Measurements from ENCODE around the gene NPAS3. TPM values are rescaled to one million over a fixed set of nuclear protein-coding genes. Genes with fewer than 3 reads are reported as not detected.

NPAS3 gene
- total RNA-seq, 1 experiment from 2014 or later = not detected

DNA sequence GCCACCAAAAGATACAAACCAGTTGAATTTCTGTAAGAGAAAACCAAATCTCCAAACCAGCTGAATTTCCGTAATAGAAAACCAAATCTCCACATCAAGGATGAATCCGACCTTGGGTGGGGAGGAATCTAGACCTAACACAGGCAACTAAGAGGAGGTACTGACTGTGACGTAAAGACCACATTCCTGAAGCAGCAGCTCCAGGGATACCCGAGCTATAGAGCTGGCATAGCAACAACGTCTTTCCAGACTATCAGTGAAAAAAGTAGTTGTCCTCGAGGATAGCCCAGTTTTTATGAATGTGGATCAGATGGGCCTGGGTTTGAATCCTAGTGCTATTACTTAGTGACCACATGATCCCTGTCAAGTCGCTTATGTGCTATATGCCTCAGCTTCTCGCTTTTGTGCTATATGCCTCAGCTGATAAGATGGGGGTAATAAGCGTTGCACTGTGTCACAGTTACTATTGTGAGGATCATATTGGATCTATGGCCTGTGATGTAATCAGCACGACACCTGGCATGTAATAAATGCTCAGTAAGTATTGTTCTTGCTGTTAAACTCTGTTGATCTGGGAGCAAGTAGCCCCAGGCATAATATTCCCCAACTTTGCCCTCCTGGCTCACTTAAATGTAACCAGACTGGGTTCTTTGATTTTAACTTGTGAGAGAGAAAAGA lies 898.4 kb downstream of the NPAS3 start:
- no peak for TF ChIP-seq EZH2 (IDR thresholded peaks at IDR 0.05; ENCODE audit: low read depth)
- TF ChIP-seq CTCF (conservative IDR thresholded peaks at IDR 0.05) = no peak
- H3F3A ChIP-seq (ENCODE audit: insufficient read depth, low read depth) = no peaks in the 10 kb centered on the region
- no peaks in the 10 kb centered on the region for H3K36me3 ChIP-seq (ENCODE audit: low read depth)
- peaks cover 19% of the 10 kb centered on the region for H3K4me1 ChIP-seq (replicated peaks; ENCODE audit: insufficient read depth)
- BruUV-seq (replicated peaks) = no TSS peak
- H3K27ac ChIP-seq = no peak overlapping the region
- no peaks in the 10 kb centered on the region for H3K27me3 ChIP-seq (ENCODE audit: insufficient read depth, low read depth)
- no peaks in the 10 kb centered on the region for H3K9me2 ChIP-seq (ENCODE audit: insufficient read depth)
- ChIA-PET POLR2A (ENCODE audit: unreplicated experiment) (interaction anchor here (0.5 kb wide), 1 partner anchor 385 kb away, joined by 5 read pairs; no protein-coding TSS in a partner anchor), CTCF (no interaction called here)
- intact Hi-C loops (cut with micrococcal nuclease; ENCODE audit: unreplicated experiment) = no loop called here
- no peaks in the 10 kb centered on the region for H3K79me2 ChIP-seq (ENCODE audit: low read depth)
- DNase-seq = no peak
- no peaks in the 10 kb centered on the region for H3K9me3 ChIP-seq (ENCODE audit: insufficient read depth, low read depth)
- H3K4me3 ChIP-seq = no peak overlapping the region
- no peak overlapping the region for H2AFZ ChIP-seq
- 0 out of 2 replicates have a peak overlapping the region, but pooled peaks have one; percentile 28 for H3K4me2 ChIP-seq
- no peaks in the 10 kb centered on the region for H4K20me1 ChIP-seq (ENCODE audit: insufficient read depth)

GRCh38 chr14:33837943-33838683 lies 899.4 kb downstream of the NPAS3 start:
- Histone ChIP-seq H3K27ac (no peak overlapping the region), H3K36me3 (ENCODE audit: low read depth) (no peaks in the 10 kb centered on the region), H4K20me1 (ENCODE audit: insufficient read depth) (no peaks in the 10 kb centered on the region), H3K79me2 (ENCODE audit: low read depth) (no peaks in the 10 kb centered on the region), H3K4me1 (replicated peaks; ENCODE audit: insufficient read depth) (peaks cover 30% of the 10 kb centered on the region), H3K9me3 (ENCODE audit: insufficient read depth, low read depth) (no peaks in the 10 kb centered on the region), H3K4me3 (no peak overlapping the region), H3K9me2 (ENCODE audit: insufficient read depth) (no peaks in the 10 kb centered on the region), H3K4me2 (no peak overlapping the region), H2AFZ (no peak overlapping the region), H3K27me3 (ENCODE audit: insufficient read depth, low read depth) (no peaks in the 10 kb centered on the region), H3F3A (ENCODE audit: insufficient read depth, low read depth) (no peaks in the 10 kb centered on the region; the same call in 1 of the 2 replicates)
- POLR2A ChIA-PET (ENCODE audit: unreplicated experiment) = no interaction called here
- intact Hi-C loops (cut with micrococcal nuclease; ENCODE audit: unreplicated experiment) = no loop called here
- no peak for DNase-seq
- BruUV-seq (replicated peaks) = no TSS peak
- CTCF ChIA-PET = interaction anchor here (0.6 kb wide), 1 partner anchor 191 kb away, joined by 5 read pairs; no protein-coding TSS in a partner anchor
- no peak for TF ChIP-seq EZH2 (IDR thresholded peaks at IDR 0.05; ENCODE audit: low read depth)
- no peak for TF ChIP-seq CTCF (conservative IDR thresholded peaks at IDR 0.05)

DNA sequence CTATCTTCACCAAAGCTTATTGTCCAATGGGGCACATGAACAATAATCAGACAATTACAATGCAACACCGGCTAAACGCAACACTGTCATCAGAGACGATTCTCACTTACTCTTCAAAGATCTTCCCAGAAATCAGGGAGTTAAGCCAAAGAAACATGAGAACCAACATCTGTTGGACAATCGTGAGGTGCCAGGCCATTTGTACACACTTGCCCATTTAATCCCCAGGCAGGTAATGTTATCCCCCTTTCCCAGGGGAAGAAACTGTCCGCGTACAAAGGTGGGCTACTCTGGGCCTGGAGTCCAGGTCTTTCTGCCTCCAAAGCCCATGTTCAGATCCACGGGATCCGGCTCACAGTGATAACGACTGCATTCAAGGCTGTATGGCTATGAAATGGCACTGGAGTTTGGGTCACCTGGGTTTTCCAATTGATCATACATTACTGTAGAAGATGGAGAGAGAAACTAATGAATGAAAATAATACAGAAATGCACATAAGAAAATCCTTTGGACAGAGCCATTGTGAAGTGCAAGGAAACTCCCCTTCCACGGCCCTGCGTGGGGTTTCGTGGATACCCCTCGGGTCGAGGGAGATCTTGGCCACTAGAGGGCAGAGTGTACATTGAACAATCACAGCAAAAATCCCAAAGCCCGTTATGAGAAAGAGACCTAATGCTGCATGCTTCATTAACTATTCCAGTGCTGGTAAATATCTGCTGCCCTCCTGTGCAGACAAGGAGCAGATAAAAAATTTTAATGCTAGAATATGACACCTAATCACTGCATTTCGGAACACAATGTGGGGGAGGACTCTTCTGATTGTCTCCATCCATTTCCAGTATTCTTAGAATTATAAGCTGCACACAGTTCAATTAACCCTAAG lies 900.8 kb downstream of the NPAS3 start:
- intact Hi-C loops (cut with micrococcal nuclease; ENCODE audit: unreplicated experiment) = loop anchor here (1.0 kb wide), 1 partner anchor 259 kb away; no protein-coding TSS in a partner anchor
- H3K4me2 ChIP-seq = no peak overlapping the region

More for the DNA sequence above, 900.8 kb downstream of the NPAS3 start:
- CTCF ChIA-PET = no interaction called here
- Histone ChIP-seq H3K79me2 (ENCODE audit: low read depth) (no peaks in the 10 kb centered on the region), H3K27ac (no peak overlapping the region), H2AFZ (no peak overlapping the region), H3K4me1 (replicated peaks; ENCODE audit: insufficient read depth) (peaks cover 30% of the 10 kb centered on the region), H3K9me3 (ENCODE audit: insufficient read depth, low read depth) (no peaks in the 10 kb centered on the region), H3F3A (ENCODE audit: insufficient read depth, low read depth) (no peaks in the 10 kb centered on the region; the same call in 1 of the 2 replicates), H3K9me2 (ENCODE audit: insufficient read depth) (no peaks in the 10 kb centered on the region), H3K36me3 (ENCODE audit: low read depth) (no peaks in the 10 kb centered on the region), H3K4me3 (no peak overlapping the region), H3K27me3 (ENCODE audit: insufficient read depth, low read depth) (no peaks in the 10 kb centered on the region), H4K20me1 (ENCODE audit: insufficient read depth) (no peaks in the 10 kb centered on the region)
- TF ChIP-seq EZH2 (IDR thresholded peaks at IDR 0.05; ENCODE audit: low read depth) = no peak
- TF ChIP-seq CTCF (conservative IDR thresholded peaks at IDR 0.05) = peak; percentile 81
- POLR2A ChIA-PET (ENCODE audit: unreplicated experiment) = no interaction called here
- DNase-seq = peak in 1 of 2 experiments; percentile 11
- no TSS peak for BruUV-seq (replicated peaks)
